PFSK-1 (cell line): Measurements from ENCODE around the gene ZNF398.

Source experiments
- FOXP2 ChIP-seq: optimal IDR thresholded peaks from 2 replicates; pipeline ENCODE3; 2011; ENCODE audit warnings: borderline replicate concordance, control low read depth, inconsistent platforms; ENCODE audit not compliant: insufficient read depth; ENCODE audit errors: extremely low read length, extremely low read depth
- POLR2AphosphoS5 ChIP-seq: IDR thresholded peaks from 2 replicates; pipeline ENCODE4 v1.6.1; 2012; ENCODE audit warnings: low read depth, mild to moderate bottlenecking, control low read depth, low read length, moderate library complexity
- REST ChIP-seq, 2 experiments: IDR thresholded peaks; 2 replicates each; pipeline versions ENCODE4 v1.6.1 to v1.8.0; 2011 to 2012; ENCODE audit warnings: low read depth in 2 of 2, low read length in 2 of 2, control low read depth in 1 of 2, inconsistent platforms in 1 of 2, mild to moderate bottlenecking in 1 of 2, moderate library complexity in 1 of 2; ENCODE audit not compliant: insufficient read depth in 1 of 2
- SIN3A ChIP-seq: IDR thresholded peaks from 2 replicates; pipeline ENCODE4 v1.6.1; 2012; ENCODE audit warnings: mild to moderate bottlenecking, low read length, moderate library complexity, borderline replicate concordance; ENCODE audit not compliant: insufficient read depth
- TAF1 ChIP-seq: IDR thresholded peaks from 2 replicates; pipeline ENCODE4 v1.6.1; 2012; ENCODE audit warnings: low read length, control low read depth, borderline replicate concordance; ENCODE audit not compliant: insufficient read depth

The ZNF398 gene

DNA sequence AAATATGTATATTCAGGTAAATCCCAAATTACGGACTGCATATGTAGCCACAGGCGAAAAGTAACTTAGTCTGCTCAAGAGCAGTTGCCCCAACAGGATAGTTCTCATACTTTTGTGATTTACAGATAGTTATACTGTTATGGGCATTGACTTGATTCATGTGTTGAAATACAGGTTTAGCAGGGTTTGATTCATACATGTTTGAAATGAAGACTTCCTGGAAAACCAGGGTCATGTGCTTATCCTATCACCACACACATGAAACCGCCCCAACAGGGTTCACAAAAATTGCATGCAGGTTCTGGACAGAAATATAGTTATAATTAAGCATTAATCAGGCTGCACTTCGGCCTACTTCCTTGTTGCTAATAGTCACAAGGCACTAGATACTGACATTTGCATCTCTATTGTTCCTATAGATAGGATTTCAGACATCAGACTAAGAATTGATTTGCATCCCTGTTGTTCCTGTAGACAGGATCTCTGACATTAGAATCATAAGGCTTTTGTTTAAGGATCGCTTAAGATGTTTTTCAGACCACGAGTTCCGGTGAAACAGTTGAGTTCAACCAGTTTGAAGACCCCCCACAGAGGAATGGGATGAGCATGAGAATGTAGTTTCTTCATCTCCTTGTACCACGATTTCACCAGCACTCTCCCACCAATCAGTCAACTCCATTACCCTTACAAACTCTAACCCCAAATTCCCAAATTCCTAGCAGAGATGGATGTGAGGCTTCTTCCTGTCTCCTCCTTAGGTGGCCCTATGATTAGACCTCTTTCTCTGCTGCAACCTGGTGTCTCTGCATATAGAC is 2.0 kb upstream of the ZNF398 start:
- TF ChIP-seq TAF1: no peak
- TF ChIP-seq SIN3A: no peak
- TF ChIP-seq FOXP2: no peak
- TF ChIP-seq POLR2AphosphoS5: no peak
- no peak for TF ChIP-seq REST (IDR thresholded peaks at IDR 0.05; ENCODE audit: insufficient read depth in 1 of 2, low read depth in 2 of 2, low read length in 2 of 2)

GRCh38 chr7:149147752-149148653 is 750 bp downstream of the ZNF398 start:
- TF ChIP-seq POLR2AphosphoS5 (no peak), SIN3A (no peak), TAF1 (no peak), REST (IDR thresholded peaks at IDR 0.05; ENCODE audit: insufficient read depth in 1 of 2, low read depth in 2 of 2, low read length in 2 of 2) (no peak), FOXP2 (peak; percentile 9)

GRCh38 chr7:149150981-149151380 is 3.7 kb downstream of the ZNF398 start:
- TF ChIP-seq FOXP2 (no peak), POLR2AphosphoS5 (no peak), TAF1 (no peak), REST (IDR thresholded peaks at IDR 0.05; ENCODE audit: insufficient read depth in 1 of 2, low read depth in 2 of 2, low read length in 2 of 2) (no peak), SIN3A (no peak)

- TF ChIP-seq TAF1 (no peak), REST (IDR thresholded peaks at IDR 0.05; ENCODE audit: insufficient read depth in 1 of 2, low read depth in 2 of 2, low read length in 2 of 2) (no peak), FOXP2 (no peak), SIN3A (no peak), POLR2AphosphoS5 (no peak)
Measured at GRCh38 chr7:149153346-149153745, 6.1 kb downstream of the ZNF398 start.
